Endothelial cell of umbilical vein (primary cell): Measurements from ENCODE around the gene WDR18. TPM values are rescaled to one million over a fixed set of nuclear protein-coding genes. Genes with fewer than 3 reads are reported as not detected.

ENCODE experiments used
- BruUV-seq: library from RNA; stranded (reverse); fragments of 400-500 nt; replicated peaks from 2 replicates; lab custom pipeline; 2021; lab: Mats Ljungman, UMichigan
- CTCF ChIA-PET: fragments of 300-600, 350-600 bp; sonication (Branson Sonifier 250); formaldehyde crosslinking; loops from one replicate; lab custom pipeline; 2021; ENCODE audit warnings: antibody characterized with exemption, inconsistent platforms; lab: Charles Lee
- POLR2A ChIA-PET: fragments of 300-600, 350-600 bp; sonication (Branson Sonifier 250); formaldehyde crosslinking; loops from one replicate; lab custom pipeline; 2021; ENCODE audit warnings: antibody characterized with exemption, inconsistent platforms; lab: Charles Lee
- DNase-seq: peaks from one replicate; pipeline ENCODE4 v3.0.0-alpha.2; 2011; ENCODE audit warnings: low read depth, low spot score
- FAIRE-seq: peaks from 2 replicates; lab custom pipeline; 2011; peaks lifted over from hg19 to GRCh38; lab: Jason Lieb, UNC
- H2AFZ ChIP-seq: 2 replicates; pipeline ENCODE4 v1.6.0; 2012; ENCODE audit warnings: low read depth, low read length, control low read depth, inconsistent platforms
- H3K27ac ChIP-seq: 2 replicates; pipeline ENCODE4 v1.5.1; 2011; ENCODE audit warnings: low read depth, mild to moderate bottlenecking, control low read depth, low read length, moderate library complexity; ENCODE audit not compliant: insufficient read depth
- H3K27me3 ChIP-seq, 2 experiments: 2 replicates each; pipeline versions ENCODE4 v1.6.0 to v1.6.1; 2011; ENCODE audit warnings: low read length in 2 of 2, mixed read lengths in 1 of 2; ENCODE audit not compliant: control insufficient read depth in 2 of 2, insufficient read depth in 2 of 2
- H3K36me3 ChIP-seq, 2 experiments: 2 replicates in 1 of 2; 3 replicates in 1 of 2; pipeline ENCODE4 v1.5.1; 2011; ENCODE audit warnings: low read length in 2 of 2, mild to moderate bottlenecking in 1 of 2, moderate library complexity in 1 of 2; ENCODE audit not compliant: control insufficient read depth in 2 of 2, insufficient read depth in 2 of 2; ENCODE audit errors: extremely low read depth in 1 of 2
- H3K4me1 ChIP-seq: 3 replicates; pipeline ENCODE4 v1.5.1; 2011; ENCODE audit warnings: mild to moderate bottlenecking, low read length; ENCODE audit not compliant: control insufficient read depth, insufficient read depth; ENCODE audit errors: extremely low read depth
- H3K4me2 ChIP-seq: 2 replicates; pipeline ENCODE4 v1.6.1; 2011; ENCODE audit warnings: low read length, control low read depth, mixed read lengths; ENCODE audit not compliant: insufficient read depth
- H3K4me3 ChIP-seq, 3 experiments: fragments of 200-600 bp in 1 of 3; sonication (generic), shearing (Covaris generic) in 1 of 3; replicated peaks in 1 of 3; 2 replicates each; pipeline ENCODE4 v1.5.1; 2011 to 2016; ENCODE audit warnings: control low read depth in 3 of 3, low read length in 3 of 3, mild to moderate bottlenecking in 2 of 3, inconsistent platforms in 1 of 3, low read depth in 1 of 3, moderate library complexity in 1 of 3; ENCODE audit not compliant: insufficient read depth in 1 of 3
- H3K79me2 ChIP-seq: 2 replicates; pipeline ENCODE4 v1.6.0; 2012; ENCODE audit warnings: low read length, inconsistent platforms; ENCODE audit not compliant: control insufficient read depth, insufficient read depth
- H3K9ac ChIP-seq: replicated peaks from 2 replicates; pipeline ENCODE3; 2011; ENCODE audit warnings: low read length, control low read depth; ENCODE audit not compliant: insufficient read depth; ENCODE audit errors: extremely low read depth
- H3K9me1 ChIP-seq: replicated peaks from 3 replicates; pipeline ENCODE4 v1.6.0; 2011; ENCODE audit warnings: mild to moderate bottlenecking, low read length; ENCODE audit not compliant: control insufficient read depth, insufficient read depth; ENCODE audit errors: extremely low read depth
- H3K9me3 ChIP-seq: replicated peaks from 2 replicates; pipeline ENCODE4 v1.5.1; 2012; ENCODE audit warnings: low read length, inconsistent platforms; ENCODE audit not compliant: control insufficient read depth, insufficient read depth
- H4K20me1 ChIP-seq: replicated peaks from 2 replicates; pipeline ENCODE3; 2011; ENCODE audit warnings: mild to moderate bottlenecking, low read length; ENCODE audit not compliant: control insufficient read depth, insufficient read depth; ENCODE audit errors: extremely low read depth
- EZH2 ChIP-seq: IDR thresholded peaks from 2 replicates; pipeline ENCODE4 v1.6.1; 2012; ENCODE audit warnings: borderline replicate concordance, low read depth, mild to moderate bottlenecking, moderate library complexity, low read length, inconsistent platforms; ENCODE audit not compliant: severe bottlenecking
- FOS ChIP-seq: IDR thresholded peaks from 2 replicates; pipeline ENCODE4 v1.6.1; 2011; ENCODE audit warnings: mild to moderate bottlenecking, low read length, moderate library complexity, borderline replicate concordance; ENCODE audit not compliant: insufficient read depth
- GATA2 ChIP-seq: IDR thresholded peaks from 2 replicates; pipeline ENCODE4 v1.7.0; 2011; ENCODE audit warnings: low read depth, mild to moderate bottlenecking, moderate library complexity, mixed read lengths, low read length; ENCODE audit not compliant: insufficient read length, insufficient read depth
- JUN ChIP-seq: IDR thresholded peaks from 2 replicates; pipeline ENCODE4 v1.6.1; 2011; ENCODE audit warnings: borderline replicate concordance, low read depth; ENCODE audit not compliant: insufficient read length, insufficient read depth
- MYC ChIP-seq: IDR thresholded peaks from one replicate; pipeline ENCODE4 v1.6.1; 2011; ENCODE audit warnings: mild to moderate bottlenecking, low read depth, low read length
- POLR2A ChIP-seq: IDR thresholded peaks from 2 replicates; pipeline ENCODE4 v1.6.1; 2012; ENCODE audit warnings: low read depth, mild to moderate bottlenecking, control low read depth, low read length
- POLR2AphosphoS5 ChIP-seq: IDR thresholded peaks from 2 replicates; pipeline ENCODE4 v1.6.1; 2012; ENCODE audit warnings: low read depth, mild to moderate bottlenecking, control low read depth, low read length, moderate library complexity; ENCODE audit not compliant: insufficient read depth
- dilution Hi-C: fragments of 300-500 bp; cut with MboI; formaldehyde crosslinking; loops from one replicate; pipeline ENCODE4 v1.15.0; 2019; ENCODE audit warnings: low sequenced_read_pairs; ENCODE audit not compliant: extremely low pct_ligation_motif_present
- intact Hi-C: fragments of 100-400 bp; cut with micrococcal nuclease; formaldehyde crosslinking; loops from one replicate; pipeline ENCODE4 v1.10.0; 2022
- polyA plus RNA-seq, 4 experiments: library from polyadenylated mRNA; depleted of rRNA in 3 of 4; stranded (reverse) in 3 of 4; unstranded in 1 of 4; fragments of >200 nt; gene quantifications; 2 replicates each; pipeline versions ENCODE4 v1.2.1 to v1.2.3, GENCODE V29; 2011 to 2012; ENCODE audit warnings: missing spikeins in 1 of 4
- total RNA-seq: library from RNA; stranded (reverse); gene quantifications from 2 replicates; pipeline ENCODE4 v1.2.3, GENCODE V29; 2021
- TF ChIP-seq, protein P1 (sequence below): IDR thresholded peaks from 2 replicates; pipeline ENCODE4 v1.6.1; 2011; ENCODE audit not compliant: insufficient read depth, insufficient read length
- TF ChIP-seq, protein P2 (sequence below), 2 donors: IDR thresholded peaks; 1 replicate in 1 of 2; 2 replicates in 1 of 2; pipeline ENCODE4 v1.5.1; 2011; ENCODE audit warnings: low read length in 2 of 2, mild to moderate bottlenecking in 2 of 2, moderate library complexity in 2 of 2, control low read depth in 1 of 2, inconsistent platforms in 1 of 2, low read depth in 1 of 2; ENCODE audit not compliant: insufficient read depth in 1 of 2; ENCODE audit errors: extremely low read depth in 1 of 2

WDR18 gene
- total and polyA plus RNA-seq, 2 donors (not counting 3 experiments of a cell fraction or from before 2014, with no cell fraction given): 54.8 to 102 TPM

DNA sequence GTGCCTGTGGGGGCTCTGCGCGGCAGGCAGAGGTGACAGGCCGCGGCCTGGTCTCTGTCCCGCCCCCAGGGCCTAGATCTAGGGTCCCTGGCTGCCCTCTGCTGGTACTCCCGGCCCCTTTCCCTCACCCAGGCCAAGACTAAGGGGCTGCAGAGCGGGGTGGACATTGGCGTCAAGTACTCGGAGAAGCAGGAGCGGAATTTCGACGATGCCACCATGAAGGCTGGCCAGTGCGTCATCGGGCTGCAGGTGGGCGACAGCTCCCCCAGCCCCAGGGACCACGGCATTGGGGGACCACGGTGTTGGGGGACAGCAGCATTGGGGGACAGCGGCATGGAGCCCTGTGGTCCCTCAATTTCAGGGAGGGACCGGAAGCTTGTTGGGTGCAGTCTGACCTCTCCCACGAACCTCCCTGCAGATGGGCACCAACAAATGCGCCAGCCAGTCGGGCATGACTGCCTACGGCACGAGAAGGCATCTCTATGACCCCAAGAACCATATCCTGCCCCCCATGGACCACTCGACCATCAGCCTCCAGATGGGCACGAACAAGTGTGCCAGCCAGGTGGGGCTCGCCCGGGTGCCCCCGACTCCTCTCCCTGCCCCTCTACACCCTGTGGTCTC is 52.0 kb downstream of the WDR18 start:
- ChIA-PET CTCF (no interaction called here), POLR2A (no interaction called here)
- TF ChIP-seq JUN: no peak
- TF ChIP-seq, protein P1, sequence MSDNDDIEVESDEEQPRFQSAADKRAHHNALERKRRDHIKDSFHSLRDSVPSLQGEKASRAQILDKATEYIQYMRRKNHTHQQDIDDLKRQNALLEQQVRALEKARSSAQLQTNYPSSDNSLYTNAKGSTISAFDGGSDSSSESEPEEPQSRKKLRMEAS: no peak
- TF ChIP-seq MYC: no peak
- no peak for TF ChIP-seq EZH2
- no peak for TF ChIP-seq POLR2A
- no peak for TF ChIP-seq FOS
- TF ChIP-seq POLR2AphosphoS5: no peak
- TF ChIP-seq, protein P2, sequence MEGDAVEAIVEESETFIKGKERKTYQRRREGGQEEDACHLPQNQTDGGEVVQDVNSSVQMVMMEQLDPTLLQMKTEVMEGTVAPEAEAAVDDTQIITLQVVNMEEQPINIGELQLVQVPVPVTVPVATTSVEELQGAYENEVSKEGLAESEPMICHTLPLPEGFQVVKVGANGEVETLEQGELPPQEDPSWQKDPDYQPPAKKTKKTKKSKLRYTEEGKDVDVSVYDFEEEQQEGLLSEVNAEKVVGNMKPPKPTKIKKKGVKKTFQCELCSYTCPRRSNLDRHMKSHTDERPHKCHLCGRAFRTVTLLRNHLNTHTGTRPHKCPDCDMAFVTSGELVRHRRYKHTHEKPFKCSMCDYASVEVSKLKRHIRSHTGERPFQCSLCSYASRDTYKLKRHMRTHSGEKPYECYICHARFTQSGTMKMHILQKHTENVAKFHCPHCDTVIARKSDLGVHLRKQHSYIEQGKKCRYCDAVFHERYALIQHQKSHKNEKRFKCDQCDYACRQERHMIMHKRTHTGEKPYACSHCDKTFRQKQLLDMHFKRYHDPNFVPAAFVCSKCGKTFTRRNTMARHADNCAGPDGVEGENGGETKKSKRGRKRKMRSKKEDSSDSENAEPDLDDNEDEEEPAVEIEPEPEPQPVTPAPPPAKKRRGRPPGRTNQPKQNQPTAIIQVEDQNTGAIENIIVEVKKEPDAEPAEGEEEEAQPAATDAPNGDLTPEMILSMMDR (IDR thresholded peaks at IDR 0.05; ENCODE audit: extremely low read depth in 1 of 2, insufficient read depth in 1 of 2, low read depth in 1 of 2, low read length in 2 of 2): no peak
- TF ChIP-seq GATA2: no peak

More for the DNA sequence above, 52.0 kb downstream of the WDR18 start:
- Histone ChIP-seq H3K9me1 (no peaks in the 10 kb centered on the region), H3K4me1 (peaks cover 25% of the 10 kb centered on the region), H4K20me1 (no peaks in the 10 kb centered on the region), H3K79me2 (peaks cover 4% of the 10 kb centered on the region), H3K9ac (no peak overlapping the region), H3K4me2 (no peak overlapping the region), H3K4me3 (no peak overlapping the region), H3K36me3 (peaks cover 13 to 22% of the 10 kb centered on the region in 2 experiments), H3K27ac (no peak overlapping the region), H3K27me3 (no peaks in the 10 kb centered on the region), H2AFZ (no peak overlapping the region), H3K9me3 (no peaks in the 10 kb centered on the region)
- no peak for DNase-seq
- intact Hi-C loops: no loop called here
- dilution Hi-C loops: no loop called here
- FAIRE-seq: no peak
- BruUV-seq: no TSS peak
